A673 (cell line): ENCODE data around the gene PLA2G5.

Source experiments
- CTCF ChIP-seq: fragments of 300-800, 200-600 bp; sonication (generic); conservative IDR thresholded peaks from 2 replicates; pipeline ENCODE4 v1.5.1; 2017; ENCODE audit warnings: low read depth, mild to moderate bottlenecking, antibody characterized with exemption, low read length, moderate library complexity, mixed read lengths
- EZH2 ChIP-seq: fragments of 200-600 bp; sonication (generic); IDR thresholded peaks from 2 replicates; pipeline ENCODE4 v1.6.1; 2017; ENCODE audit warnings: borderline replicate concordance, low read depth, mild to moderate bottlenecking, mixed read lengths, antibody characterized with exemption, low read length; ENCODE audit not compliant: poor library complexity, severe bottlenecking

- TF ChIP-seq EZH2 (no peak), CTCF (no peak)
Observed at GRCh38 chr1:20059847-20060246, 10.1 kb upstream of the PLA2G5 start.
